TTC549 (cell line): ENCODE data around the gene GMDS.
"Not testable (repeated sequence)": the region's sequence is repeated elsewhere in the genome, so short reads cannot be mapped to it uniquely, and the experiment has no call there.

Source experiments
- FAIRE-seq: peaks from 2 replicates; lab custom pipeline; 2012; peaks lifted over from hg19 to GRCh38; lab: Jason Lieb, UNC

The GMDS gene

DNA sequence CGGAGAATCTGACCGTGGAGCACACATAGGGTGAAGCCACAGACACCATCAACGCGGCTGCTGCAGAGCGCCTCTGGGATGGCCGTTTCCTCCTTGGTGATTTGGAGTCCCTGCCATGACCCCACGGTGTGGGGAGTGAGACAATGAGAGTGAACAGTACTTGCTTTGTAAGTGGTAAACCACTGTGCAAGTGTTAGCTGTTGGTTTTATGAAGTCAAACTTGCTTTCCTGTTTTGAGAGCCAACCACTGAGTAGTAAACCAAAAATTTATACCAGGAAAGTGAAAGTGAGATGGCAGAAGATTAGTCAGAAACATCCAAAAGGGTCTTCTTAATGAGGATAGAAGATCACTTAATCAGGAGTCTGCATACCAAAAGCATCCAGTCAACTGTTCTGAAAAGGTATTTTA, 475.0 kb downstream of the GMDS start:
- no peak for FAIRE-seq

DNA sequence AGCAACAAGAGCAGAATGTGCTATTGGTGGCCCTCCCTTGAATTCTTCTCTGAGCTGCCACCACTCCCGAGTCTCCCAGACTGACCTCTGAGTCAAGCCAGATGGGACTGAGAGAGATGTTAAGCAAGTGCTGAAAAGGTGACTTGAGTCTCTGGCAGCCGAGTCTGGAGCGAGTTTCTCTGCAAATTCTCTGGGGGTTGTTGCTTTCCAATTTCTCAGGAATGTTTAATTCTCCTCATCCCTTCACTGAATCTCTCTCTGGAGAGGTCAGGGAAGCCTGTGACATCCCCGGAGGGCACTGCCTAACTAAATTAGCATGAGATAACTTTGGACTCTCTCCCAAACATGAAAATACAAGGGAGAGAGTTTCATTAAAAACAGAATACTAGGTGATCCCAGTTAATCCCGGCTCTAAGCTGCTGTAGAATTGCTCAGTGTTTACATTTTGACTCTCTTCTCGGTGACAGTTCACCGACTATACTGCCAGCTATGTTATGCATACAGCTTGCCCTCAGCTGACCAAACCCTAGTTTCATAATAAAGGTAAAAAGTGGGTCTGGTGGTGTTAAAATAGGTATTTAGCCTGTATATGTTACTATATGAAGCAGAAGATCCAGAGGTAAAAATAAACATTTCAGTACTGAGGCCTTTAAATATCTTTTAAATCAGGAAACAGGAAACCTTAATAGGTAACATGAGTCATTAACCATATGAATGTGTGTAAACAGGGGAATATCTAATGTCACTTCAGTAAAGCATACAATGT, 477.7 kb downstream of the GMDS start:
- FAIRE-seq: no peak

DNA sequence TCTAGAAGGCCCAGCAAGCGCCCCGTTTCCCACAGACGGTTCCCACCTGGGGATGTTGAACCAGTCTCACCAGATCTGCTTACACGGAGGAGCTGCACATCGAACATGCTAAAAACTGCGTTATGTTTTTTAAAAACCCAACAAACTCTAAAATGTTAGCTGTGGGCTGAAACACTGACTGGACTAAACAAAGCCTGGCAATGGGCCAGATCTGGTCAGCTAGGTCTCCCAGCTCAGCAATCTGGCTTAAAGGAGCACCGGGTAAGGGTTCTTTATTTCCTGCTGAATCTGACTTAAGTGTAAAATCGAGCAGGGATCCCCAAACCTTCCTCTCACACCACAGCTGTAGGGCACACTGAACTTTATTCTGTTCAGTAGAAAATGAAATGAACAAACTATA, 478.8 kb downstream of the GMDS start:
- FAIRE-seq: no peak

DNA sequence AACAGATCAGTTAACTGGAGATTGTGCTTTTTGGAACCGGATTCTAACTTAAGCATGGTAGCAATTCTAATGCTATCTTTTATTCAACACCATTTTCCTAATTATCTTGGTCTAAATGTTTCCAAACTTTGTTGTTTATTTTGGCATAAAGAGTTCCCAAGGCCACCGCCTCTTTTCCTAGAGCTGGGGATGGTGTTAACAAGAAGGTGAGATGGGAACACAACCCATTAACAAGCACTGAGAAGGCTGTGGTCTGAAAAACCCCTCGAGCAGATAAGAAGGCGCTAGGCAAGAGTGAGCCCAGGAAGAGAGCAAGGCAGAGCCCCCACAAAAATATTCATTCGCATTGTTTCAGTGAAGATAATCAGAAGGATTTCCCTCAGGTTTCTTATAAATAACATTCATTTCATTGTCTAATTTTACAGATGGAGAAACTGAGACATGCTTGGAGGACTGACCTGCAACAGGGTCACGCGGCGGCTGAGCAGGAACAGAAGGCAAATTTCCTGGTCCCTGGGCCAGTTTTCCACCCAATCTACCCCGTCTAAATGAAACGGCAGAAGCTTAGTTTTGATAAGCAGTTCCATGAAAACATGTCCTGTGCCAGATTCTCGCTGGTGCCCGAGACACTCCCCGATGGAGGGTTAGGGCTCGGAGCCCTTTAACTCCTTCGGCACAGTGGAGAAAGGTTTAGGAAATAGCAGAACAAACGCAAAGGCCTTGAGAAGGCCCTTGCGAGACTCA, 480.1 kb downstream of the GMDS start:
- no peak for FAIRE-seq

DNA sequence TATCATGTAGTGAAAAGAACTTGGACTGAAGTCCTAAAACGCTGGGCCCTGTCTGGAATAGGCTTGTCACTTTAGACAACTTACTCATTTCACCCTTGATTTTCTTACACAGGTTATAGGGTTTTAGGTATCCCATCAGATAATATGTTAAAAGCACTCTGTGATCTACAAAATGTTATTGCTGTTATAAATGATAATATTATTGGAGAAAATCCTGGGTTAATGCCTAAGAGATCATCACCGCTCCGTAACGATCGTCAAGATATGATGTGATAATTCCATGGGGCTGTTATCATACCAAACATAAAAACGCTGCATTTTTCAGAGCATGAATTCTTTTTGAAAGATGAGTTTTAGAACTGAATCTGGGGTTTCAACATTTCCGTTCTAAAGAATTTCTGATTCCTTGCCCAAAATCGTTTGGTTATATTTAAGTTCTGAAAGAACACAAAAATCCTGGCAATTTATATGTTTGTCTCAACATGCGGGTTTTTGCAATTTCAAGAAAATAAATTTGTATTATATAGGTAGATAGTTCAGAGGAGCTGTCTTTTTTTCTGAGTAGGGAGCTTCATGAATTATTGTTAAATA, 480.9 kb downstream of the GMDS start:
- FAIRE-seq: no peak

DNA sequence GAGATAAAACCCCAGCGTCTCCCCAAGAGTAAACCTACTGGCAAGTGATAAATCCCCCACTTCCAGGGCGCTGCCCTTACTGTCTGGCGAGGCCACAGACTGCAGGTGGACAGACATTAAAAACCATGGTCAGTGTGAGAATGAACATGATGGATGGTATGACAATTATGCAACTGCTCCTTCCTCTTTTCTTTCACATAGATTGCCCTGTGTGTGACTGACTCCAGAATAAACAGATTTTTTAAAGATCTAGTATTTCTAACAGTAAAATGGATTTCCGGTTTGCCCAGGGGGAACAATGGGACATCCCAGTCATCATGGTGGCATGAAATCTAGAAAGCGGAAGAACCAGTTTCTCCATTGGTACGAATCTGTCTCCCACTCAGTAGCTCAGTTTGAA, 482.0 kb downstream of the GMDS start:
- no peak for FAIRE-seq

DNA sequence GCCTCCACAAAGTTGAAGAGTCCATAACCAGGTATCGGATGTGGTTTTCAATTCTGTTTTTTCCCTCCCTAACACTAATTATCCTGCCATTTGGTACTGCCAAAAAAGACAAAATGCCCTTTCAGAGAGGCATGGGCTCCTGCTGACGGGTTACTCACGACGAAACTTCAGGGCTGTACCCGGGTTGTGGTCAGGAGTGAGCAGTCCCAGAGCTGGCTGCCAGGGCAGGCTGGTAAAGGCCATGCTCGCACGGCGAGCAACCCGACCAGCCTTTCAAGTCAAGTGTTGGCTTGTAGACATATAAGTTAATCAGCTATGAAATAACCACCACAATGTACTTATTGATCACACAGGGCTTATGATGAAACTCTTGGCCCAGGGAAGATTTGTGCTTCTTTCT, 483.2 kb downstream of the GMDS start:
- FAIRE-seq: no peak

DNA sequence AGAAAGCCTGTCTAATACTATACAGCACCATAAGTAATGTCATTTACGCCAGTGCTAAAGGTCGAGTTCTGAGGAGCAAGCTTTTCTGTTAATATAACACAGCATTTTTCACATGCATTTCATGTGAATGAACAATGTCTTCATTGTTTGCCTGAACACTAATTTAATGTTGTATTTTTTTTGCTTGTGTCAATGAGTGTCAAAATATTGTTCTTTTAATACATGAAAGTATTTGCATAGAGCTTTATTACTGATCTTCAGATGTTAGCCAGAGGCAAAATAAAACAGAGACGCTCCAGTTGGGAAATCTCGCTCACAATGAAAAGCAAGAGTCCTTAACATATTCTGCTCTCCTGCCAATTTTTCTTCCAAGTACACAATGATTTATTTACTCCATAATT, 483.9 kb downstream of the GMDS start:
- FAIRE-seq: no peak

DNA sequence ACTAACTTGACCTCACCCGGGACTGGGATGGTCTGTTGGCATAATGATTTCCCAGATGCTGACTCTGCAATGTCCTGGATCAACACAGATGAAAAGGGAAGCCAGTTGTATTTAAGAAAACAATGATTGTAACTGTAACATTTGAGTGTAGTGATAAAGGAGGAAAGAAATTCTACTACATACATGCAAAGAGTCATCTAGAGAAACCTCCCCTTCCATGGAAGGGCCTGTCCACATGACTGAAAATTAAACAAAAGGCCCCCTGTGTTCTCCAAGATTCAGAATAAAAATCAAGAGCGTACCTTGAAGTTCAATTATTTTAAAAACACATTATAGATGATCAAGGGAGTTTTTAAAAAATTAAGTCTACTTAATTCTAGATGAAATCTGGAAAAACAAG, 484.5 kb downstream of the GMDS start:
- FAIRE-seq: no peak

DNA sequence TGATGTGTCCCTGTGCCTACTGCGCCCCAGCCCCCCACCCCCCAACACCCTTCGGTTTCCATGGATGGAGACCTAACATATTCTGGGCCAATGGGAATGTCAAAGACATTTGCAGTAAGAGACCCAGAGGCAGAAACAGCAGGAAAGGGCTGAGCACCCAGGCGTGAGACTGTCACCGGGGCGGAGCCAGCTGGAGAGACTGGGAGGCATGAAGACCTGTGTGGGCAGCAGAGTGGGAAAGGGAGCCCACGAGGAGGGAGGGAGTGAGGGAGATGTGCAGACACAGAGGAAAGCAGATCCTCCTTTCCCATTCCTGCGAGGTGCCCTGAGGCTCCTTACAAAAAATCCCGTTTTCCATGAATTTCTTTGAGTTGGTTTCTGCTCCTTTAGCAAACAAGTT, 485.5 kb downstream of the GMDS start:
- no peak for FAIRE-seq

DNA sequence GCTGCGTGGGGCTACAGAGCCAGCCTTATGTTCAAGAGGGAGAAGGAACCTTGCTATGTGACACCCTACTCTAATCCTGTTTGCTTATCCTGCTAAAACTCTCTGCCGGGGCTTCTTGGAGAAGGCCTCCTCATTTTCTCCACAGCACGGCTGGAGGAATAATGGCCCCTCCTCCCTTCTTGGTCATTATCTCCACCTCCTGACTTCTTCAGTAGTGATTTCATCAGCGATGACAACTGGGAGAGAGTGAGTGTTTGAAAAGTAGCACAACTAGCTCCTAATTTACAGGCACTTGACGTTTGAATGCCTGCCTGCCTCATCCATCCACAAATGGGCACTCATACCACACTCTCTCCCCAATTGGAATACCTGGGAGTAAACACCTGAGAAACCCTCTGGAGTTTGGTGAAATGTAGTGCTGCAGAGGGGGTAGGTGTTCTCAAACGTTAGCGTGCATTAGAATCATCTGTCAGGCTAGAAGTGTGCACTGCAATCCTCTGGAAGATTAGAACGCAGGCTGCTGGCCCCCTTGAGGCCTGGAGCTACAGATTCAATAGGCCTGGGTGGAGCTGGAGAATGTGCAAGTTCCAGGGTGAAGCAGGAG, 487.2 kb downstream of the GMDS start:
- FAIRE-seq: no peak

DNA sequence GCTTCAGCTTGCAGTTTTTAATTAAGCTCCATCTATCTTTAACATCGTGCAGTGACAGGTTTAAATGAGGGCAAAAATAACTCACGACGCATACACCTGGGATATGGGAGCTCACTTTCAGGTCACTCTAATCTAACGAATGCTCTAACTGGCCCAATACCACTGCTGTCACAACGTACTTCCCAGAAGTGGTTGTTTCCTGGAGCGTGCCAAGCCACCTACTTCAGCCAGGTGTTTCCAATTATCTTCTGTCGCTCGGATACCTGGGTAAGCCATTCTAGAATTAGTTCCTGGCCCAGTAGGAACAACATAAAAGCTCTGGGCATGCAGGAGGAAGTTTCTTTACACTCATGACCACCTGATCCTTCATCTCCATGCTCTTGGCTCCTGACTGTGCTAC, 488.3 kb downstream of the GMDS start:
- FAIRE-seq: no peak

DNA sequence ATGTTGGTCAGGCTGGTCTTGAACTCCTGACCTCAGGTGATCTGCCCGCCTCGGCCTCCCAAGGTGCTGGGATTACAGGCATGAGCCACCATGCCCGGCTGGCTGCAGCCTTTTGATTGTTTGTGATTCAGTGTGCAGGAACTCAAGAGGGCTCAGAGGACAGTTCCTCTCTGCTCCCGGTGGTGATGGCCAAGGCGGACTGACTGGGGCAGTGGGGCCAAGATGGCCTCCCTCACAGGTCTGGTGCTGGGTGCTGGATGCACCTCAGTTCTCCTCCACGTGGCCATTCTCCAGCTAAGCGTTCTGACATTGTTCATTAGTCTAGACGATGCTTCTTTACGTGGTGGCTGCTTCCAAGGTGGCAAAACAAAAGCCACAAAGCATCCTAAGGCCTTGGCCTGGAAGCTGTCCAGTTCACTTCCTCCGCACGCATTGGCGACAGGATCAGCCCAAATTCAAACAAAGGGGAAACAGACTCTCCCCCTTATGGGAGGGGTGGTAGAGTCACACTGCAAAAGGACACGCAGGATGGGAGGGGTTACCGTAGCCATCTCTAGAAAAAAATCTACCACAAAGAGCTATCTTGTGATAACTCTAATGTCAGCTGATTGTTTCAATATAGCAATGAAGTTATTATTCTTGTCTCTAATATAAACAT, 488.8 kb downstream of the GMDS start:
- no peak for FAIRE-seq

DNA sequence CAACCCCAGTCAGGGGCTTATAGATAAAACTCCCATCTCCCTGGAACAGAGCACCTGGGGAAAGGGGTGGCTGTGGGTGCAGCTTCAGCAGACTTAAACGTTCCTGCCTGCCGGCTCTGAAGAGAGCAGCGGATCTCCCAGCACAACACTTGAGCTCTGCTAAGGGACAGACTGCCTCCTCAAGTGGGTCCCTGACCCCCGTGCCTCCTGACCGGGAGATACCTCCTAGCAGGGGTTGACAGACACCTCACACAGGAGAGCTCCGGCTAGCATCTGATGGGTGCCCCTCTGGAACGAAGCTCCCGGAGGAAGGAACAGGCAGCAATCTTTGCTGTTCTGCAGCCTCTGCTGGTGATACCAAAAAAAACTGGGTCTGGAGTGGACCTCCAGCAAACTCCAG, 494.3 kb downstream of the GMDS start:
- FAIRE-seq: not testable (repeated sequence)

DNA sequence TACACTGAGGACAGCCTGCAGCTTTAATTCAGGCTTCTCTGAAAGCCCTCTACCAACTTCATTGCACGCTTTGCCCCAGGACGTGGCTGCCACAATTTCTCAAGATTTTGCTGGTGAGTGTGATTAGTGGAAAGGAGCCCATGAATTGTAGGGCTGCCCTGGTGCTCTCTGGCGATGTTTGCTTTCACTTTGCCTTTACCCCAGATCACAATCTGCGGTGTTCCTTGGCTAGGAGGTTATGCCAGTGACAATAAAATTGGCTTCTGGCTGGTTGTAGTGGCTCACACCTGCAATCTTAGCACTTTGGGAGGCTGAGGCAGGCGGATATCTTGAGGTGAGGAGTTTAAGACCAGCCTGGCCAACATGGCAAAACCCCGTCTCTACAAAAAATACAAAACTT, 496.4 kb downstream of the GMDS start:
- FAIRE-seq: no peak

DNA sequence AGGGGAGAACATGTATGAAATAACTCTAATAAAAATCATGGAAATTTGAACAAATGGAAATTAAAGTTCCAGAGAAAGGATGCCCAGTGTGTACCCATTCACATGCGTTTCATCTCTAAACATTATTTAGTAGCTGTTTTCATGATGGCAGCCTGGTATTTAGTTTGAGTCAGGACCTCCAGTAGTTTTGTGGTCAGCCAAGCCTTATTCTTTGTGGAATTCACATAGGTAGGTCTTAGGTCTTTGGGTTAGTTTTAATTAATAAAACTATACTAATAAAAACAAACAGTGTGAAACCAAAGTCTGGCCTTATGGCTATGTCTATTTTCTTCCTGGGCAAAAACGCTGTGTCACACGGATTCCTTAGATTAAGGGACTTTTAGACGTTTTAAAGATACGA, 497.9 kb downstream of the GMDS start:
- FAIRE-seq: no peak

DNA sequence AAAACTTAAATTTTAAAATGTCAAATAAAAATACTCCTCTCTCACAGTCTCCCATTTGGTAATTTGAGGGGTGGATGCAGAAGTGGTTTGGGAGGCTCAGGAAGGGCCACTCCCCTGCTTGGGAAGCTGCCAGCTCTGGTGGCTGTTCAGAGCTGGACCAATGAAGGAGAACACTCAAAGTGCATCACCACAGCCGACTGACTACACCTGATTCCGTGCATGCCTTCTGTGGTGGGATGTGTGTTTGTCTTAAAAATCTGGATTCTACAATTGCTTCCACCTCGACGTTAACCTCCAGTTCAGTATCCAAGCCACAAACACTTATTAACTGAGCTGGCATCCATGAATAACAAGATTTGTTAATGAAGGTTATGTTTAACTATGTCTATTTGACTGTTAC, 498.4 kb downstream of the GMDS start:
- no peak for FAIRE-seq

DNA sequence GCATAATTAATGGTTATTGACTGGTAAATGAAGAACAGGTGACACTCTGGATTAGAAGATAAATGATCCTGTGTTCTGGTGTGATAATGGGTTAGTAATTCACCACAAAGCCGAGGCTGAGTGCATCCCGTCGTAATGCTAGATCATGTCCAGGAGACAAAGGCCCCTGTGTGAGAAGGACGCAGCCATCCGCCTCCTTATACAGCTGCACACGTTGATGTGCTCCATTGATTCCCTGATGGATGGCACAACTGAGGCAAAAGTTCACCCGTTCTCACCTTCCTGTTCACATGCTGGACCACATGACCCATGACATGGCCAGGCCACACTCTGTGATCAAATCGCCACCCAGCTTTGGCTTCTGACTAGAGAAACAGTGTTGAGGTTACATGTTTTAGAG, 499.6 kb downstream of the GMDS start:
- no peak for FAIRE-seq

DNA sequence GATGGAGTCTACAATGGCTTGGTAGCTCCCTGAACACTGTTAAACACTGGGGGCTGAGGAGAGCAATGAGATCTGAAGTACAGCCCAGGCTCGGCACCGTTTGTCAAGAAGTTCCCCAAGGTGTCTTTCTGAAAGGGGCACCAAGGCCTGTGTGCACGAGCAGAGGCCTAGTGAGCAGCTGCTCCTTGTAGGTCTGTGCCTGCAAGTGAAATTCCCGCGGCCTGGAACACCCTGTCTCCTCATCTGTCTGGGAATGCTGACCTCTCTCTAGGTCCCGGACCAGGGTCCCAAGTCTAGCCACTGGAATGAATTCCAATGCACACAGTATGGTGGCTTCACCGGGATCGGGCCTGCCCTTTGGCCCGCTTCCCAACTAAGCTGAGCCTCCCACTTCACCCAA, 500.9 kb downstream of the GMDS start:
- no peak for FAIRE-seq

DNA sequence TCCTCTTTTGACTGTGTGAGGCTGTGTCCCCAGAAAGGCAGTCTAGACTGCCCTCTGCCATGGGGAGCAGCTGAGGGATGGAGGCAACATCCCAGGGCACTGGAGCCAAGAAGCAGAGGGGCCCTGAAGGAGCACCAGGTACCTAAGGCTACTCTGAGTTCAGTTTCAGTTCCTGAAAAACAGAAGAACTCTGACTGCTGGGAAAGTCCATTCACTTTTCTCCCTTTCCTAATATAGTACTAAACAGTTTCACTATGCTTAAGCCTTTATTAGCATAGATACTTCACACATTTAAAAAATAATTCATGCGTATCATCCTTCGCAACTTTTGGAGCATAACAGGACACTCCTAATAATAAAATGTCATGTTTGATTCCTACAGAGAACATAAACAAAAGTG, 505.7 kb downstream of the GMDS start:
- FAIRE-seq: no peak

DNA sequence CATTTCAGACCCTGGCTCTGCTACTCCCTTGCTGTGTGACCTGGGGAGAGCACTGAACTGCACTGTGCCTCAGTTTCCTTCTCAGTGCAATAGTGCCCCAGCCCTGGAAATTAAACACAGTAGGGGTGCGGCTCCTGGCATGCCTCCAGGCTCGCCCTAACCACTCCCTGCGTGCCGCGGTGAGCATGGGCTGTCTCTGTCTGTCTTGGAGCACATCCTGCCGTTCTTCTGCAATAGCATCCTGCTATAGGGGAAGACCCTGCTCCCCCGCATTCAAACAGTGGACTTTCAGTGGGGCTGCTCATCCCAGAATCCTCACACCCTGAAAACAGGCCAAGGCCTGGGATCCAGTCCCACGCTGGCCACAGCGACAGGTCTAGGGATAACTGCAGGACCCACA, 506.2 kb downstream of the GMDS start:
- no peak for FAIRE-seq

DNA sequence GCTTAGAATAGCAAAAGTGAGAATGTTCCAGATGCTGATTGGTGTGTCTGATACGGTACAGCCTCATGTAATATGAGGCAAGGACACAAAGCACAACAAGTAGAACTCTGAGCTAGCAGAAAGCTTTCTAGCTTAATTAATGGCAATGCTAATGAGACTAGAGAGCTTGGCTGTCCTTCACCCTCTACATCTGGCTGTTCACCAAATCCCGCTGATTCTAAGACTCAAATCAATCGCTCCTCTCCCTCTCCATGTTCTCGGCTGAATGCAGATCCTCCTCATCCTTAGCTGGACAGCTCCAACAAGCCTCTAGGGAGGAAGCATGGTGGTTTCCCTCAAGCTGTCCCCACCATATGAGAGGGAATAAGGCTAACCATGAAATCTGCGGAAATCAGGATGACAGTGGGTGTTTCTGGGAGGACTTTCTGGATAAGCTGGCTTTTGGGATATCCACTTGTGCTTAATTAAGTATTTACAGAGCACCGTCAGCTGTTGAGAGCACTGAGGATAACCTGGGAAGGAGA, 506.8 kb downstream of the GMDS start:
- FAIRE-seq: no peak
